Omental fat pad (tissue), 4 donors: ENCODE results near the gene TRPV6. TPM values are rescaled to one million over a fixed set of nuclear protein-coding genes. Genes with fewer than 3 reads are reported as not detected.

Experiments
- ATAC-seq: fragments of 150-250 bp; one replicate; pipeline ENCODE4 v1.9.1; 2016; ENCODE audit warnings: mild to moderate bottlenecking, moderate library complexity; ENCODE audit not compliant: low FRiP score
- DNase-seq: peaks from one replicate; pipeline ENCODE4 v3.0.0-alpha.2; 2019; ENCODE audit warnings: low spot score
- total RNA-seq, 4 donors: library from RNA; depleted of rRNA; stranded (reverse); fragments of >200 nt; gene quantifications; one replicate each; pipeline ENCODE4 v1.1.0, GENCODE V29; 2016
- TF ChIP-seq, protein P1 (sequence below), 3 donors: fragments of 450-650 bp; IDR thresholded peaks; one replicate each; pipeline ENCODE4 v1.5.1; 2016 to 2017; ENCODE audit warnings: antibody characterized with exemption in 3 of 3, mild to moderate bottlenecking in 3 of 3, moderate library complexity in 2 of 3

TRPV6 gene
- total RNA-seq, 4 donors from 2014 or later: under 0.01 to 0.65 (median 0.52) TPM

GRCh38 chr7:142862351-142862750 lies 23.2 kb downstream of the TRPV6 start:
- ATAC-seq (no peak), DNase-seq (no peak)
- TF ChIP-seq, protein P1, sequence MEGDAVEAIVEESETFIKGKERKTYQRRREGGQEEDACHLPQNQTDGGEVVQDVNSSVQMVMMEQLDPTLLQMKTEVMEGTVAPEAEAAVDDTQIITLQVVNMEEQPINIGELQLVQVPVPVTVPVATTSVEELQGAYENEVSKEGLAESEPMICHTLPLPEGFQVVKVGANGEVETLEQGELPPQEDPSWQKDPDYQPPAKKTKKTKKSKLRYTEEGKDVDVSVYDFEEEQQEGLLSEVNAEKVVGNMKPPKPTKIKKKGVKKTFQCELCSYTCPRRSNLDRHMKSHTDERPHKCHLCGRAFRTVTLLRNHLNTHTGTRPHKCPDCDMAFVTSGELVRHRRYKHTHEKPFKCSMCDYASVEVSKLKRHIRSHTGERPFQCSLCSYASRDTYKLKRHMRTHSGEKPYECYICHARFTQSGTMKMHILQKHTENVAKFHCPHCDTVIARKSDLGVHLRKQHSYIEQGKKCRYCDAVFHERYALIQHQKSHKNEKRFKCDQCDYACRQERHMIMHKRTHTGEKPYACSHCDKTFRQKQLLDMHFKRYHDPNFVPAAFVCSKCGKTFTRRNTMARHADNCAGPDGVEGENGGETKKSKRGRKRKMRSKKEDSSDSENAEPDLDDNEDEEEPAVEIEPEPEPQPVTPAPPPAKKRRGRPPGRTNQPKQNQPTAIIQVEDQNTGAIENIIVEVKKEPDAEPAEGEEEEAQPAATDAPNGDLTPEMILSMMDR (IDR thresholded peaks at IDR 0.05): no peak

GRCh38 chr7:142860968-142861367 lies 24.6 kb downstream of the TRPV6 start:
- ATAC-seq (no peak), DNase-seq (no peak)
- TF ChIP-seq, protein P1 (IDR thresholded peaks at IDR 0.05): no peak

GRCh38 chr7:142859829-142860228 lies 25.7 kb downstream of the TRPV6 start:
- DNase-seq: no peak
- TF ChIP-seq, protein P1 (IDR thresholded peaks at IDR 0.05): no peak
- no peak for ATAC-seq

DNA sequence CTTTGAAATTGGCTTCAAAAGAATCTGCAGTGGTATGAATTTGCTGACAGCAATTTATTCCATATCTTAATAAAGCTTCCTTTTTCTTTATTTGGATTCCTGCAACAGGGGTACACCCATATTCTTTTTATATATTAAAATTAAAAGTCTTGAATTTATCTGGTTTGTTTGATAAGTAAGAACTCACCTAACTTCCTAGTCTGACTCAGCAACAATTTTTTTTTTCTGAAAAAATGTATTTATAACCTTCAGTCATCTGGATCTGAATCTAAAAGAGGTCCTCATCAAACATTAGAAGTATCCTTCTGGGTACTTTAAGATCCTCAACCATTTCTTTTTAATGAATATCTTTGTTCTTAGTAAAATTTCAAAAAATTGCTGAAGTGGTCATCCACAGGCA lies 26.1 kb downstream of the TRPV6 start:
- DNase-seq (no peak), ATAC-seq (no peak)
- TF ChIP-seq, protein P1 (IDR thresholded peaks at IDR 0.05): no peak

GRCh38 chr7:142857625-142858024 lies 27.9 kb downstream of the TRPV6 start:
- DNase-seq (no peak), ATAC-seq (no peak)
- TF ChIP-seq, protein P1 (IDR thresholded peaks at IDR 0.05): no peak

DNA sequence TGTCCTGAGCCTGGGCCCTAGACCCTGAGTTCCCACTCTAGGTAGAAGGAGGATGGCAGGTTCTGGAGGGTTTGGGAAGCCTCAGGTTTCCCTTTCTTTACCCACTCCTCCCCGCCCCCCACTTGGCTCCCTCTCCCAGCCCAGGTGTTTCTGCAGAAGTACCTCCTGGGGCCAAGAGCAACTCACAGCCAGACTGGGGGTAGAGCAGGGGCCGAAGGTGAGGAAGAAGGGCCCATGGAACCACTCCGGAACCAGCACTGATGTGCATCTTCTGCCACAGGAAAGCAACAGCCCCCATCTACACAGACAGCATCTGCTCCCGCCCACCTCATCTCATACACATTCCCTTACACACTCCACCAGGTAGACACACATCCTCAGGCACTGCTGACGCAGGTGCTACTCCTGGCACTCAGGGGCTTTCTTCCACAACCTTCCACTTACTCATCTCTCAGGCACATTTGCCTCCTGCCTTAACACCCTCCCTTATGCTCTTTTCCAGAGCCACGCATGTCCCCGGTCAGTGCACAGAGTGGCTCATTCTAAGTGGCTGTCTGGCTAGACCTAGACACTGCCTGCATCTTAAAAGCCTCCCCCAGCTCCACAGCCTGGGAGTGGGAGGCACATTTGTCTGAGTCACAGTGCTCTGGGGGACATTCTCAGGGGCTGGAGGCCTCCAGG lies 28.8 kb downstream of the TRPV6 start:
- no peak for DNase-seq
- TF ChIP-seq, protein P1 (IDR thresholded peaks at IDR 0.05): no peak
- ATAC-seq: no peak
